MCF 10A (cell line): ENCODE measurements around the gene TNNI3K. TPM values are rescaled to one million over a fixed set of nuclear protein-coding genes. Genes with fewer than 3 reads are reported as not detected.

Source experiments
- BruUV-seq: library from RNA; stranded (reverse); fragments of 400-500 nt; replicated peaks from 2 replicates; lab custom pipeline; 2021; lab: Mats Ljungman, UMichigan
- CTCF ChIA-PET: fragments of 300-600 bp; sonication (Branson Sonifier 250); formaldehyde crosslinking; extraction: SDS; loops from one replicate; lab custom pipeline; 2021; ENCODE audit warnings: antibody characterized with exemption, inconsistent platforms; lab: Yijun Ruan, JAX
- POLR2A ChIA-PET: fragments of 300-600, 350-650 bp; sonication (Branson Sonifier 250); formaldehyde crosslinking; extraction: SDS; loops from one replicate; lab custom pipeline; 2020; ENCODE audit warnings: antibody characterized with exemption, inconsistent platforms; lab: Yijun Ruan, JAX
- DNase-seq: peaks from one replicate; pipeline ENCODE4 v3.0.0-alpha.2; 2018; ENCODE audit not compliant: unreplicated experiment
- H3K27ac Mint-ChIP-seq: one replicate; pipeline ENCODE4 v1.8.0; 2022; ENCODE audit warnings: mild to moderate bottlenecking, low read depth, mixed read lengths; ENCODE audit not compliant: unreplicated experiment
- H3K27me3 Mint-ChIP-seq: one replicate; pipeline ENCODE4 v1.8.0; 2022; ENCODE audit warnings: mixed read lengths; ENCODE audit not compliant: insufficient read depth, unreplicated experiment
- H3K36me3 Mint-ChIP-seq: one replicate; pipeline ENCODE4 v1.8.0; 2022; ENCODE audit warnings: mild to moderate bottlenecking, moderate library complexity, mixed read lengths; ENCODE audit not compliant: insufficient read depth, unreplicated experiment
- H3K4me1 Mint-ChIP-seq: one replicate; pipeline ENCODE4 v1.8.0; 2022; ENCODE audit warnings: mixed read lengths; ENCODE audit not compliant: insufficient read depth, unreplicated experiment
- H3K4me3 Mint-ChIP-seq: one replicate; pipeline ENCODE4 v1.8.0; 2022; ENCODE audit warnings: mild to moderate bottlenecking, moderate library complexity, mixed read lengths; ENCODE audit not compliant: unreplicated experiment
- H3K9me3 Mint-ChIP-seq: one replicate; pipeline ENCODE4 v1.8.0; 2022; ENCODE audit warnings: mixed read lengths; ENCODE audit not compliant: unreplicated experiment
- intact Hi-C: fragments of 100-400 bp; cut with micrococcal nuclease; formaldehyde crosslinking; loops from 2 replicates; pipeline ENCODE4 v1.14.1; 2022
- total RNA-seq: library from RNA; stranded (reverse); gene quantifications from 2 replicates; pipeline ENCODE4 v1.2.3, GENCODE V29; 2022
- TF ChIP-seq, protein P1 (sequence below): fragments of 200-600 bp; IDR thresholded peaks from one replicate; pipeline ENCODE4 v1.8.0; 2022; ENCODE audit warnings: antibody characterized with exemption, mild to moderate bottlenecking; ENCODE audit not compliant: unreplicated experiment

The TNNI3K gene
- total RNA-seq, 1 experiment from 2014 or later = not detected

DNA sequence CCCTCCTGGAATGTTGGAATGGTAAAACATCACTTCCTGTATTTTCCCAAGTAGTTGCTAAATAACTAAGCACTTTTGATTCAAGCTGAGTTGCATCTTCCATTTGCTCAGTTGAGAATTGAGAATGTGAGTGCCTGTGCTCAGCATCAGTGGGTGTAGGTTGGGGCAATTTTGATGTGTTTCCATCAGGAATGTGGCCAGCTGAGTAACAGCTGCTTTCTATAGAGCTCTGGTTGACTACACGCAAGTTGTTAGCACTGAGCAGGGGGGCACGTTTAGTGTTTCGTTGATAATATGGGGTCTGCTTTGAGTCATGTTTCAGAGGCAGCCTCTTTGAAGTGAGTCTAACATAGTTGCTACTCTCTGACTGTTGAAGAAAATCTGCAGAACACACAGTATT is 235.7 kb downstream of the TNNI3K start:
- Mint-ChIP-seq H3K4me3 (no peak overlapping the region), H3K27ac (no peak overlapping the region), H3K4me1 (peaks cover 7% of the 10 kb centered on the region), H3K36me3 (no peaks in the 10 kb centered on the region), H3K9me3 (no peaks in the 10 kb centered on the region), H3K27me3 (peaks cover 23% of the 10 kb centered on the region)
- intact Hi-C loops = no loop called here
- TF ChIP-seq, protein P1, sequence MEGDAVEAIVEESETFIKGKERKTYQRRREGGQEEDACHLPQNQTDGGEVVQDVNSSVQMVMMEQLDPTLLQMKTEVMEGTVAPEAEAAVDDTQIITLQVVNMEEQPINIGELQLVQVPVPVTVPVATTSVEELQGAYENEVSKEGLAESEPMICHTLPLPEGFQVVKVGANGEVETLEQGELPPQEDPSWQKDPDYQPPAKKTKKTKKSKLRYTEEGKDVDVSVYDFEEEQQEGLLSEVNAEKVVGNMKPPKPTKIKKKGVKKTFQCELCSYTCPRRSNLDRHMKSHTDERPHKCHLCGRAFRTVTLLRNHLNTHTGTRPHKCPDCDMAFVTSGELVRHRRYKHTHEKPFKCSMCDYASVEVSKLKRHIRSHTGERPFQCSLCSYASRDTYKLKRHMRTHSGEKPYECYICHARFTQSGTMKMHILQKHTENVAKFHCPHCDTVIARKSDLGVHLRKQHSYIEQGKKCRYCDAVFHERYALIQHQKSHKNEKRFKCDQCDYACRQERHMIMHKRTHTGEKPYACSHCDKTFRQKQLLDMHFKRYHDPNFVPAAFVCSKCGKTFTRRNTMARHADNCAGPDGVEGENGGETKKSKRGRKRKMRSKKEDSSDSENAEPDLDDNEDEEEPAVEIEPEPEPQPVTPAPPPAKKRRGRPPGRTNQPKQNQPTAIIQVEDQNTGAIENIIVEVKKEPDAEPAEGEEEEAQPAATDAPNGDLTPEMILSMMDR = no peak
- ChIA-PET CTCF (interaction anchor here (0.6 kb wide), 1 partner anchor 668 kb away, joined by 3 read pairs; no protein-coding TSS in a partner anchor), POLR2A (interaction anchor here (0.6 kb wide), 1 partner anchor 75 kb away, joined by 3 read pairs; no protein-coding TSS in a partner anchor)
- no peak for DNase-seq
- BruUV-seq = no TSS peak

DNA sequence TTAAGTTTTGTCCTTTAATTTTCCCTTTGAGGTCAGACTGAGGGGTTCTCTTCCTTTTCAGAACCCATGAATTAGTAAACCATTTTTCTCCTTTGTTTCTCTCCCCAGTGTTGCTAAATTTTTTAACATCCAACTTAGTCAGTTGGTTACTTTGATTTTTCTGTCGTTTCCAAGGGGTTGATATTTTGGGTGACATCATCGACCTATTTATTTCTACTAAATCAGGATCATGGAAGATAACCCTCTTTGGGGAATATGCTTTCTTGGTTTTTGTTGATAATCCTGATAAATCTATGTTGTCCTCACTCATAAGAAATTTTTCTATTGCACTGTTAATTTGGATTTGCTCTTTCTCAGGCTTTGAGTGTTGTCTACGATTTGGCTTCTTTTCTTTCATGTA is 236.3 kb downstream of the TNNI3K start:
- Mint-ChIP-seq H3K36me3 (no peaks in the 10 kb centered on the region), H3K9me3 (no peaks in the 10 kb centered on the region), H3K4me1 (peaks cover 7% of the 10 kb centered on the region), H3K27me3 (peaks cover 29% of the 10 kb centered on the region), H3K4me3 (no peak overlapping the region), H3K27ac (no peak overlapping the region)
- ChIA-PET POLR2A (interaction anchor here (0.6 kb wide), 1 partner anchor 74 kb away, joined by 3 read pairs; no protein-coding TSS in a partner anchor), CTCF (interaction anchor here (0.6 kb wide), 2 partner anchors 214 to 668 kb away, joined by 3 read pairs; no protein-coding TSS in a partner anchor)
- BruUV-seq = no TSS peak
- no peak for DNase-seq
- TF ChIP-seq, protein P1 = no peak
- intact Hi-C loops = no loop called here

DNA sequence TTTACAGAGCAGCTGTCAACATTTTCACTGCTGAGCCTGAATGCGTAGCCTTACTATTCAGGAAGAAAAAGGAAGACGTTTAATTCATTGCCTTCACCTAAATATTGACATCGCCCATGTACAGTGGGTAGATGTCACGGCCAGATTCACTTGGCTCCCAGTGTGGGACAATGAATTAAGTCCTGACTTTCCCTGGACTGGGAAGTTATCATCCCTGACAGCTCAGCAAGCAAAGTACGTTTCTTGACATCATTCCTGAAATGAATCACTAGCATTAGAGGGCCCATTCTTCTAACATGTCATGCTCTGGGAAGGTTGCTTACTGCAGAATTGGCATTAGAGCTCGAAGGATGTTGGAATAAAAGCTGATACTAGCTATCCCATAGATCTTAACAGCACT is 239.4 kb downstream of the TNNI3K start:
- no peaks in the 10 kb centered on the region for H3K4me1 Mint-ChIP-seq
- H3K4me3 Mint-ChIP-seq = no peak overlapping the region
- H3K9me3 Mint-ChIP-seq = no peaks in the 10 kb centered on the region
- TF ChIP-seq, protein P1 = no peak
- H3K36me3 Mint-ChIP-seq = no peaks in the 10 kb centered on the region
- ChIA-PET POLR2A (no interaction called here), CTCF (interaction anchor here (0.6 to 1.1 kb wide), 4 partner anchors 77 to 464 kb away, joined by 3 read pairs; no protein-coding TSS in a partner anchor)
- no peak for DNase-seq
- no peak overlapping the region for H3K27ac Mint-ChIP-seq
- H3K27me3 Mint-ChIP-seq = peaks cover 31% of the 10 kb centered on the region
- intact Hi-C loops = no loop called here
- no TSS peak for BruUV-seq

DNA sequence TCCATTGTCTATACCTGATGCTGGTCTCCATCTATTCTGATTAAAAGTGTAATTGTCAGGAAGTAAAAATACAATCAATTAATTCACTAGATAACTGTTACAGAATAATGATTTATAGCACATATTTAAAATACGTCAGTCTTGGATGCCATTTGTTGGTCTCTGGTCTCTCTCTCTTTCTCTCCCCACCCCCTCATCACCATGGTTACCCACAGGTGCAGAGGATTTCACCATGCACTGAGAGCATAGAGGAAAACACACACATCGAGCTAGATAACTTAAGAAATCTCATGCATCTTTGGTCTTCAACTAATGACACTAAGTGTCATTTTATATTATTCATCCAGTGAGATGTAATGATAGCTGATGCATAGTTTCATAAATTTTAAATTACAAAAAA is 243.8 kb downstream of the TNNI3K start:
- H3K27me3 Mint-ChIP-seq = peaks cover 13% of the 10 kb centered on the region
- TF ChIP-seq, protein P1 = no peak
- ChIA-PET POLR2A (no interaction called here), CTCF (interaction anchor here (0.7 to 1.0 kb wide), 2 partner anchors 11 to 153 kb away, joined by 3 read pairs; no protein-coding TSS in a partner anchor)
- no peaks in the 10 kb centered on the region for H3K9me3 Mint-ChIP-seq
- no peak overlapping the region for H3K27ac Mint-ChIP-seq
- BruUV-seq = no TSS peak
- H3K4me1 Mint-ChIP-seq = no peaks in the 10 kb centered on the region
- no peaks in the 10 kb centered on the region for H3K36me3 Mint-ChIP-seq
- no peak for DNase-seq
- H3K4me3 Mint-ChIP-seq = no peak overlapping the region
- intact Hi-C loops = no loop called here
